H1 (cell line): Measurements from ENCODE around the gene PROK1. TPM values are rescaled to one million over a fixed set of nuclear protein-coding genes. Genes with fewer than 3 reads are reported as not detected.

ENCODE experiments used
- CTCF ChIA-PET: fragments of 300-600 bp; sonication (Branson Sonifier 250); formaldehyde crosslinking; loops from one replicate; lab custom pipeline; 2021; ENCODE audit not compliant: partially characterized antibody; lab: Charles Lee
- POLR2A ChIA-PET: fragments of 300-600 bp; sonication (Branson Sonifier 250); formaldehyde crosslinking; loops from one replicate; lab custom pipeline; 2021; ENCODE audit warnings: inconsistent platforms; ENCODE audit not compliant: partially characterized antibody; lab: Charles Lee
- DNase-seq, 2 experiments: peaks; one replicate each; pipeline versions ENCODE4 v3.0.0 to v3.0.0-alpha.2; 2010 to 2022; ENCODE audit warnings: low spot score in 2 of 2, low read depth in 1 of 2, mixed read lengths in 1 of 2
- FAIRE-seq: peaks from 2 replicates; lab custom pipeline; 2011; peaks lifted over from hg19 to GRCh38; lab: Jason Lieb, UNC
- H2AFZ ChIP-seq: 2 replicates; pipeline ENCODE4 v1.8.1; 2012; ENCODE audit warnings: low read length, inconsistent platforms
- H2AK5ac ChIP-seq: 2 replicates; pipeline ENCODE4 v1.6.1; 2013; ENCODE audit warnings: low read depth, low read length
- H2BK120ac ChIP-seq: replicated peaks from 2 replicates; pipeline ENCODE3; 2013; ENCODE audit warnings: low read depth, low read length, inconsistent platforms
- H2BK12ac ChIP-seq: 2 replicates; pipeline ENCODE4 v1.6.1; 2013; ENCODE audit warnings: low read depth, low read length
- H2BK15ac ChIP-seq: 2 replicates; pipeline ENCODE4 v1.6.1; 2013; ENCODE audit warnings: low read length
- H2BK20ac ChIP-seq: 2 replicates; pipeline ENCODE4 v1.6.1; 2013; ENCODE audit warnings: low read length
- H2BK5ac ChIP-seq: 2 replicates; pipeline ENCODE4 v1.6.1; 2013; ENCODE audit warnings: low read depth, low read length
- H3K14ac ChIP-seq: 2 replicates; pipeline ENCODE4 v1.6.1; 2013; ENCODE audit warnings: inconsistent platforms; ENCODE audit not compliant: insufficient read length
- H3K18ac ChIP-seq: 2 replicates; pipeline ENCODE4 v1.6.1; 2013; ENCODE audit warnings: low read length; ENCODE audit errors: extremely low read depth
- H3K23ac ChIP-seq: 2 replicates; pipeline ENCODE4 v1.6.1; 2013; ENCODE audit warnings: inconsistent platforms; ENCODE audit not compliant: insufficient read length
- H3K23me2 ChIP-seq: 2 replicates; pipeline ENCODE4 v1.6.1; 2013; ENCODE audit warnings: low read depth, low read length
- H3K27ac ChIP-seq: 2 replicates; pipeline ENCODE4 v1.6.1; 2011; ENCODE audit warnings: low read depth, low read length, inconsistent platforms
- H3K27me3 ChIP-seq, 4 experiments: replicated peaks in 1 of 4; 1 replicate in 1 of 4; 2 replicates in 3 of 4; pipeline versions ENCODE4 v1.6.1 to v1.8.1; 2011 to 2013; ENCODE audit warnings: low read length in 3 of 4, mild to moderate bottlenecking in 3 of 4, inconsistent platforms in 2 of 4, mixed read lengths in 2 of 4, moderate library complexity in 1 of 4; ENCODE audit not compliant: control insufficient read depth in 3 of 4, insufficient read depth in 3 of 4; ENCODE audit errors: extremely low read depth in 1 of 4
- H3K36me3 ChIP-seq, 4 experiments: 2 replicates each; pipeline versions ENCODE4 v1.6.1 to v1.8.1; 2011 to 2013; ENCODE audit warnings: mild to moderate bottlenecking in 4 of 4, low read length in 3 of 4, moderate library complexity in 2 of 4, control low read depth in 1 of 4, inconsistent platforms in 1 of 4; ENCODE audit not compliant: insufficient read depth in 4 of 4, control insufficient read depth in 2 of 4
- H3K4ac ChIP-seq: replicated peaks from 2 replicates; pipeline ENCODE3; 2013; ENCODE audit warnings: low read length, low read depth, mixed read lengths, inconsistent platforms; ENCODE audit not compliant: insufficient read length
- H3K4me1 ChIP-seq, 4 experiments: replicated peaks in 1 of 4; 1 replicate in 1 of 4; 2 replicates in 3 of 4; pipeline versions ENCODE4 v1.6.1 to v1.8.1; 2011 to 2013; ENCODE audit warnings: low read length in 3 of 4, inconsistent platforms in 2 of 4, mixed read lengths in 1 of 4; ENCODE audit not compliant: insufficient read depth in 4 of 4, control insufficient read depth in 3 of 4
- H3K4me2 ChIP-seq, 2 experiments: 2 replicates each; pipeline versions ENCODE4 v1.6.1 to v1.8.1; 2011 to 2013; ENCODE audit warnings: low read depth in 2 of 2, low read length in 2 of 2, control low read depth in 1 of 2, inconsistent platforms in 1 of 2, mild to moderate bottlenecking in 1 of 2; ENCODE audit not compliant: insufficient read depth in 1 of 2
- H3K4me3 ChIP-seq, 4 experiments: fragments of 200-600, 300-600 bp in 1 of 4; sonication (generic), shearing (Covaris generic), sonication (Bioruptor Twin) in 1 of 4; 2 replicates each; pipeline versions ENCODE4 v1.5.1 to v1.8.1; 2011 to 2016; ENCODE audit warnings: low read length in 4 of 4, low read depth in 3 of 4, control low read depth in 2 of 4, inconsistent platforms in 2 of 4, mild to moderate bottlenecking in 2 of 4, mixed read lengths in 1 of 4, moderate library complexity in 1 of 4; ENCODE audit not compliant: insufficient read depth in 2 of 4; ENCODE audit errors: extremely low read depth in 1 of 4
- H3K56ac ChIP-seq: replicated peaks from 2 replicates; pipeline ENCODE3; 2013; ENCODE audit warnings: low read depth, mild to moderate bottlenecking, mixed read lengths, low read length, inconsistent platforms; ENCODE audit not compliant: insufficient read length
- H3K79me1 ChIP-seq: 2 replicates; pipeline ENCODE4 v1.6.1; 2013; ENCODE audit warnings: low read depth, low read length, control low read depth
- H3K79me2 ChIP-seq, 2 experiments: 2 replicates each; pipeline versions ENCODE4 v1.6.1 to v1.8.1; 2012 to 2013; ENCODE audit warnings: low read length in 2 of 2, mild to moderate bottlenecking in 2 of 2, inconsistent platforms in 1 of 2; ENCODE audit not compliant: insufficient read depth in 2 of 2, control insufficient read depth in 1 of 2
- H3K9ac ChIP-seq, 4 experiments: replicated peaks in 1 of 4; 1 replicate in 1 of 4; 2 replicates in 3 of 4; pipeline versions ENCODE4 v1.6.1 to v1.8.1; 2011 to 2013; ENCODE audit warnings: low read depth in 3 of 4, low read length in 3 of 4, control low read depth in 2 of 4, mild to moderate bottlenecking in 2 of 4, moderate library complexity in 2 of 4, inconsistent platforms in 1 of 4; ENCODE audit errors: extremely low read depth in 1 of 4
- H3K9me3 ChIP-seq, 2 experiments: 2 replicates each; pipeline versions ENCODE4 v1.6.1 to v1.8.1; 2012 to 2013; ENCODE audit warnings: mild to moderate bottlenecking in 2 of 2, moderate library complexity in 2 of 2, control low read depth in 1 of 2, inconsistent platforms in 1 of 2, low read depth in 1 of 2, low read length in 1 of 2, mixed read lengths in 1 of 2; ENCODE audit not compliant: insufficient read depth in 2 of 2
- H4K20me1 ChIP-seq, 2 experiments: replicated peaks in 1 of 2; 2 replicates each; pipeline versions ENCODE3 to v1.8.1; 2011 to 2013; ENCODE audit warnings: inconsistent platforms in 2 of 2, low read length in 2 of 2, mild to moderate bottlenecking in 1 of 2; ENCODE audit not compliant: insufficient read depth in 2 of 2, control insufficient read depth in 1 of 2
- H4K5ac ChIP-seq: 2 replicates; pipeline ENCODE4 v1.6.1; 2013; ENCODE audit warnings: low read length, low read depth, mixed read lengths, inconsistent platforms; ENCODE audit not compliant: insufficient read length
- H4K8ac ChIP-seq: 2 replicates; pipeline ENCODE4 v1.8.0; 2013; ENCODE audit warnings: mild to moderate bottlenecking, moderate library complexity, low read length, inconsistent platforms; ENCODE audit not compliant: insufficient read depth; ENCODE audit errors: extremely low read depth
- H4K91ac ChIP-seq: replicated peaks from 2 replicates; pipeline ENCODE3; 2013; ENCODE audit warnings: low read length, mixed read lengths, inconsistent platforms; ENCODE audit not compliant: insufficient read length
- ATF2 ChIP-seq: IDR thresholded peaks from 2 replicates; pipeline ENCODE4 v1.6.1; 2012; ENCODE audit warnings: low read length, inconsistent platforms
- CBX5 ChIP-seq: fragments of 300-800, 300-1000 bp; sonication (generic); IDR thresholded peaks from 2 replicates; pipeline ENCODE4 v1.7.1; 2016; ENCODE audit warnings: antibody characterized with exemption, low read length, low read depth
- WGBS, 2 experiments: shearing (Covaris generic) in 1 of 2; methylation state at CpG; one replicate each; pipeline versions ENCODE4 v1.1.6 to v1.1.7; 2013 to 2015; ENCODE audit warnings: low lambda C conversion rate in 2 of 2, mixed read lengths in 2 of 2, inconsistent platforms in 1 of 2, low coverage in 1 of 2, missing lambda C conversion rate in 1 of 2; ENCODE audit not compliant: insufficient replicate concordance in 2 of 2, insufficient coverage in 1 of 2, insufficient read length in 1 of 2; ENCODE audit errors: extremely low coverage in 1 of 2, missing lambda C conversion rate in 1 of 2; 5-methylcytosine and 5-hydroxymethylcytosine counted together
- polyA plus RNA-seq, 7 experiments: library from polyadenylated mRNA; depleted of rRNA in 3 of 7; stranded (reverse) in 5 of 7; unstranded in 2 of 7; fragments of >200 nt in 5 of 7; fragments of 200-250 nt in 2 of 7; gene quantifications; 1 replicate in 5 of 7; 2 replicates in 1 of 7; 4 replicates in 1 of 7; pipeline versions ENCODE4 v1.2.1 to v1.2.3, GENCODE V29; 2011 to 2013; ENCODE audit warnings: missing spikeins in 2 of 7, mixed read lengths in 2 of 7
- total RNA-seq: library from RNA; stranded (reverse); fragmentation: NEBNext Ultra II Directional; extraction: Animal tissue kit (Norgen Biotek cat#: 25700); gene quantifications from 2 replicates; pipeline ENCODE4 v1.2.1, GENCODE V29; 2021

The PROK1 gene
- total and polyA plus RNA-seq, 2 of the 8 experiments (the other 6 are each of a cell fraction or from before 2014, with no cell fraction given) = 0.12 TPM; not detected in 1

DNA sequence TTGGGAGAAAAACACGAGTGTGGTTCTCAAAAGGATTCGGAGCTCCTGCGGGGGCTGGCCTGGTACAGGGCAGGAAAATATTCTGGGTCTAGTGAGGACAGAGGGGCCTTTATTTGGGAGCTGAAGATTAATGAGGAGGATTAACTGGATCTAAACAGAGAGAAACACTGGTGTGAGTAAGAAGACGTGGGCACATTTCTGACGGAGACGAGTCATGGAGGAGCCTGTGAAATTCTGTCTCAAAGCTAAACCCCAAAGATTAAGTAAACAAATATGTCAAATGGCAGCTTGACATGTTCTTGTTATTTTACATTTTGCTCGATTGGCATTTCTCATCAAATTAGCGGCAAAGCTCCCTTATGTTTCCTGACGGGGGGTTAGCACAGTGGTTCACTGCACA lies 12.8 kb downstream of the PROK1 start:
- Histone ChIP-seq H4K8ac (no peak overlapping the region), H2AFZ (no peak overlapping the region), H3K4ac (no peak overlapping the region), H2BK120ac (no peak overlapping the region), H3K9ac (no peak overlapping the region), H3K9me3 (no peaks in the 10 kb centered on the region), H3K4me2 (no peak overlapping the region), H3K36me3 (no peaks in the 10 kb centered on the region), H3K27me3 (no peaks in the 10 kb centered on the region), H3K23me2 (no peaks in the 10 kb centered on the region), H2BK20ac (no peak overlapping the region), H3K4me3 (no peak overlapping the region), H3K18ac (no peak overlapping the region), H4K20me1 (no peaks in the 10 kb centered on the region), H2BK12ac (no peak overlapping the region), H2BK5ac (no peak overlapping the region), H2AK5ac (no peak overlapping the region), H3K56ac (no peak overlapping the region), H4K91ac (no peak overlapping the region), H3K14ac (no peak overlapping the region), H3K27ac (no peak overlapping the region), H3K4me1 (no peaks in the 10 kb centered on the region), H3K23ac (no peak overlapping the region), H2BK15ac (no peak overlapping the region), H3K79me1 (no peaks in the 10 kb centered on the region), H3K79me2 (no peaks in the 10 kb centered on the region), H4K5ac (no peak overlapping the region)
- 88% methylated on average over 9 of the region's 9 CpGs; no CpG with 5 or more reads in 1 of the 2 experiments for WGBS, 2 experiments
- DNase-seq (no peak), FAIRE-seq (no peak)
- ChIA-PET POLR2A (no interaction called here), CTCF (interaction anchor here (0.7 to 24.1 kb wide), 18 partner anchors 8 to 317 kb away, joined by 3 to 465 read pairs (median 5); partner anchors contain the start of gene KCNC4)
- no peak for TF ChIP-seq ATF2
- TF ChIP-seq CBX5 = no peak
